Astrocyte of the cerebellum (primary cell): ENCODE results near the gene PSMC6.
"Not testable (repeated sequence)": the region's sequence is repeated elsewhere in the genome, so short reads cannot be mapped to it uniquely, and the experiment has no call there.

ENCODE experiments used
- DNase-seq: peaks from one replicate; pipeline ENCODE4 v3.0.0-alpha.2; 2011; ENCODE audit warnings: low read depth
- H3K4me3 ChIP-seq: 2 replicates; pipeline ENCODE4 v1.5.1; 2011; ENCODE audit warnings: mild to moderate bottlenecking, low read depth, low read length, moderate library complexity
- in situ Hi-C: cut with HindIII; loops from 2 replicates; pipeline ENCODE4 v1.10.0; 2017; ENCODE audit warnings: low sequenced_read_pairs
- TF ChIP-seq, protein P1 (sequence below): IDR thresholded peaks from 2 replicates; pipeline ENCODE4 v1.5.1; 2012; ENCODE audit warnings: low read length, low read depth, moderate library complexity, mild to moderate bottlenecking; ENCODE audit errors: missing control alignments

Gene PSMC6

DNA sequence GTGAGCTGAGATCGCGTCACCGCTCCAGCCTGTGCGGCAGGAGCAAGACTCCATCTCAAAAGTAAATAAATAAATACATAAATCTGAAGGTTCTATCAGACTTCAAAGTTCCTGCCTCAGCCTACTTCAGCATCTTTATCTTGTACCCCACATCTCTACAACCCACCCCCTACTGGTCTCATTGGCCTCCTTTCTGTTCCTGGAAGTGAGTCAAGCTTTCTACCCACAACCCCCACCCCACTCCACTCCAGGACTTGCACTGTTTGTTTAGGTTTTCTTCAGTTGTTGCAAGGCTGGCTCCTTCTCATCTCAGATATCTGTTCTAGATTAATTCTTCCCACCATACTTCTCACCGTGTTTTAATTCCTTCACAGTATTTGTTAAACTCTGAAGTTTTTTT is 714 bp upstream of the PSMC6 start:
- in situ Hi-C loops: no loop called here
- DNase-seq: no peak
- peak overlapping the region; percentile 64 for H3K4me3 ChIP-seq
- TF ChIP-seq, protein P1, sequence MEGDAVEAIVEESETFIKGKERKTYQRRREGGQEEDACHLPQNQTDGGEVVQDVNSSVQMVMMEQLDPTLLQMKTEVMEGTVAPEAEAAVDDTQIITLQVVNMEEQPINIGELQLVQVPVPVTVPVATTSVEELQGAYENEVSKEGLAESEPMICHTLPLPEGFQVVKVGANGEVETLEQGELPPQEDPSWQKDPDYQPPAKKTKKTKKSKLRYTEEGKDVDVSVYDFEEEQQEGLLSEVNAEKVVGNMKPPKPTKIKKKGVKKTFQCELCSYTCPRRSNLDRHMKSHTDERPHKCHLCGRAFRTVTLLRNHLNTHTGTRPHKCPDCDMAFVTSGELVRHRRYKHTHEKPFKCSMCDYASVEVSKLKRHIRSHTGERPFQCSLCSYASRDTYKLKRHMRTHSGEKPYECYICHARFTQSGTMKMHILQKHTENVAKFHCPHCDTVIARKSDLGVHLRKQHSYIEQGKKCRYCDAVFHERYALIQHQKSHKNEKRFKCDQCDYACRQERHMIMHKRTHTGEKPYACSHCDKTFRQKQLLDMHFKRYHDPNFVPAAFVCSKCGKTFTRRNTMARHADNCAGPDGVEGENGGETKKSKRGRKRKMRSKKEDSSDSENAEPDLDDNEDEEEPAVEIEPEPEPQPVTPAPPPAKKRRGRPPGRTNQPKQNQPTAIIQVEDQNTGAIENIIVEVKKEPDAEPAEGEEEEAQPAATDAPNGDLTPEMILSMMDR: no peak

GRCh38 chr14:52711666-52712065 is 4.7 kb downstream of the PSMC6 start:
- in situ Hi-C loops: no loop called here
- TF ChIP-seq, protein P1: no peak
- no peak overlapping the region for H3K4me3 ChIP-seq
- DNase-seq: no peak

DNA sequence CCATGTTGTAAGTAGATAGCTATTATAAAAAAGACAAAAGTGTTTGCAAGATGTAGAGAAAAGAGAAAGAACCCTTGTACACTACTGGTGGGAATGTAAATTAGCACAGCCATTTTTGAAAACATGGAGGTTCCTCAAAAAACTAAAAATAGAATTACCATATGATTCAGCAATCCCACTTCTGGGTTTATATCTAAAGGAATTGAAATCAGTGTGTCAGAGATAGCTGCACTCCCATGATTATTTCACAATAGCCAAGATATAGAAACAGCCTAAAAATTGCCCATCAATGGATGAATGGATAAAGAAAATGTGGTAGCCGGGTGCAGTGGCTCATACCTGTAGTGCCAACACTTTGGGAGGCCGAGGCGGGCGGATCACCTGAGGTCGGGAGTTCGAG is 9.2 kb downstream of the PSMC6 start:
- in situ Hi-C loops: no loop called here
- no peak for DNase-seq
- TF ChIP-seq, protein P1: no peak
- no peak overlapping the region for H3K4me3 ChIP-seq

DNA sequence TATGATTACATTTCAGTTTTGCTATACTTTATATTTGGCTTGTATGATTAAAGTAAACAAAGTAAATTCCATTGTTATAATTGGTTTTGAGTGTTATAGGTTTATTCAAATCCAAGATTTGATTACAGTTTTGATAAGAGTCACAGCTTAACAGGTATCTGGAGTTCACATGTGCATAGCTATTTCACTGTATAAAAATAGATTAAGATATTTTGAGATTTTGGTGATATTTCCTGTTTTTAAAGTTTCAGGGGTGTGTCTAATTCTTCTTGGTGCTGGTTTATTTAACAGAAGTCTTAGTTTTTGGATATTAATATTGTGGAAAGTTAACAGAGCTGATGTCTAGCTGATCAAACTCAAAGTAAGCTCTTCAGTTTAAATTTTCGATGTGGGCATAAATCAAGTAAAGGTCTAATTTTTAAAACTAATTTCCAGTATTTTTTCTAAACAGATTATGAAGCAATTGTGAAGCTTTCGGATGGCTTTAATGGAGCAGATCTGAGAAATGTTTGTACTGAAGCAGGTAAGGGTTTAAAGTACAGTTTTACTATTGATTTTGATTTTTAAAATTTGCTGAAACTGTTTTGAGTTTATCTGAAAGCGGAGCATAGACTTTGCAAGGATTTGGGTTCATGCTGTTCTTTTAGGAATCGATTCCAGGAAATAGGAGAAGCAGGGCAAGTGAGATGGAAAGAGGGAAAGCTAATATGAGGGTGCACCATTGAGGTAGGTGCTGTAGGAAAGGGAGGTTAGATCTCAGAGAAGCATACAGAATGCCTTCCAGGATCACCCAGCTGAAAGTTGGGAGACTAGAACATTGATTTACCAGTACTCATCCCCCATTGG is 16.7 kb downstream of the PSMC6 start:
- H3K4me3 ChIP-seq: no peak overlapping the region
- TF ChIP-seq, protein P1: no peak
- in situ Hi-C loops: no loop called here
- no peak for DNase-seq

DNA sequence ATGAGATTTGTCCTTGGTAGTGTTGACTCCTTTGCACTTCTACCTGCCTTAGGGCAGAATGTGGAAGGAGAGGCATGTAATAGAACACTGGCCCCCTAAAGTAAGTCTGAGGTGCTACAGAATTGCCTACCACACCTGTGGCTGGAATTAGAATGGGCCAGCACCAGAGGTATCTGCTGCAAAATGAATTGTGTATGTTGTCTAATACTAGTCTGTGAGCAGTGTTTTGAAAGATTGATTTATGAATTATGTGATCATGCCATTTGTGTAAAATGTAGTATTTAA is 17.3 kb downstream of the PSMC6 start:
- no peak overlapping the region for H3K4me3 ChIP-seq
- TF ChIP-seq, protein P1: no peak
- in situ Hi-C loops: no loop called here

GRCh38 chr14:52727509-52727908 is 20.5 kb downstream of the PSMC6 start:
- DNase-seq, in situ Hi-C loops, H3K4me3 ChIP-seq: not testable (repeated sequence)

More for the DNA sequence above, 17.3 kb downstream of the PSMC6 start:
- DNase-seq: no peak

DNA sequence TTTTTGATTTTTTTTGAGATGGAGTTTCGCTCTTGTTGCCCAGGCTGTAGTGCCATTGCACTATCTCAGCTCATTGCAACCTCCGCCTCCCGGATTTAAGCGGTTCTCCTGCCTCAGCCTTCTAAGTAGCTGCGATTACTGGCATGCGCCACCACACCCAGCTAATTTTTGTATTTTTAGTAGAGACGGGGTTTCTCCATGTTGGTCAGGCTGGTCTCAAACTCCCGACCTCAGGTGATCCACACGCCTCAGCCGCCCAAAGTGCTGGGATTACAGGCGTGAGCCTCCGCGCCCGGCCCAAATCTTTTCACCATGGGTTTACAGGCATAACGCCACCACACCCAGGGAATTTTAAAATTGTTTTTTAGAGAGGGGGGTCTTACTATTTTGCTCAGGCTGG is 22.0 kb downstream of the PSMC6 start:
- H3K4me3 ChIP-seq, in situ Hi-C loops, DNase-seq: not testable (repeated sequence)

- peak overlapping the region; percentile 75 for H3K4me3 ChIP-seq
- TF ChIP-seq, protein P1: no peak
- in situ Hi-C loops: no loop called here
- no peak for DNase-seq
Observed at GRCh38 chr14:52729585-52729924, 22.6 kb downstream of the PSMC6 start.
